Endothelial cell of umbilical vein (primary cell): ENCODE results near the gene DCC. TPM values are rescaled to one million over a fixed set of nuclear protein-coding genes. Genes with fewer than 3 reads are reported as not detected.

Experiments used
- BruUV-seq: library from RNA; stranded (reverse); fragments of 400-500 nt; replicated peaks from 2 replicates; lab custom pipeline; 2021; lab: Mats Ljungman, UMichigan
- CTCF ChIA-PET: fragments of 300-600, 350-600 bp; sonication (Branson Sonifier 250); formaldehyde crosslinking; loops from one replicate; lab custom pipeline; 2021; ENCODE audit warnings: antibody characterized with exemption, inconsistent platforms; lab: Charles Lee
- POLR2A ChIA-PET: fragments of 300-600, 350-600 bp; sonication (Branson Sonifier 250); formaldehyde crosslinking; loops from one replicate; lab custom pipeline; 2021; ENCODE audit warnings: antibody characterized with exemption, inconsistent platforms; lab: Charles Lee
- DNase-seq: peaks from one replicate; pipeline ENCODE4 v3.0.0-alpha.2; 2011; ENCODE audit warnings: low read depth, low spot score
- FAIRE-seq: peaks from 2 replicates; lab custom pipeline; 2011; peaks lifted over from hg19 to GRCh38; lab: Jason Lieb, UNC
- H2AFZ ChIP-seq: 2 replicates; pipeline ENCODE4 v1.6.0; 2012; ENCODE audit warnings: low read depth, low read length, control low read depth, inconsistent platforms
- H3K27ac ChIP-seq: 2 replicates; pipeline ENCODE4 v1.5.1; 2011; ENCODE audit warnings: low read depth, mild to moderate bottlenecking, control low read depth, low read length, moderate library complexity; ENCODE audit not compliant: insufficient read depth
- H3K27me3 ChIP-seq, 2 experiments: 2 replicates each; pipeline versions ENCODE4 v1.6.0 to v1.6.1; 2011; ENCODE audit warnings: low read length in 2 of 2, mixed read lengths in 1 of 2; ENCODE audit not compliant: control insufficient read depth in 2 of 2, insufficient read depth in 2 of 2
- H3K36me3 ChIP-seq, 2 experiments: 2 replicates in 1 of 2; 3 replicates in 1 of 2; pipeline ENCODE4 v1.5.1; 2011; ENCODE audit warnings: low read length in 2 of 2, mild to moderate bottlenecking in 1 of 2, moderate library complexity in 1 of 2; ENCODE audit not compliant: control insufficient read depth in 2 of 2, insufficient read depth in 2 of 2; ENCODE audit errors: extremely low read depth in 1 of 2
- H3K4me1 ChIP-seq: 3 replicates; pipeline ENCODE4 v1.5.1; 2011; ENCODE audit warnings: mild to moderate bottlenecking, low read length; ENCODE audit not compliant: control insufficient read depth, insufficient read depth; ENCODE audit errors: extremely low read depth
- H3K4me2 ChIP-seq: 2 replicates; pipeline ENCODE4 v1.6.1; 2011; ENCODE audit warnings: low read length, control low read depth, mixed read lengths; ENCODE audit not compliant: insufficient read depth
- H3K4me3 ChIP-seq, 3 experiments: fragments of 200-600 bp in 1 of 3; sonication (generic), shearing (Covaris generic) in 1 of 3; replicated peaks in 1 of 3; 2 replicates each; pipeline ENCODE4 v1.5.1; 2011 to 2016; ENCODE audit warnings: control low read depth in 3 of 3, low read length in 3 of 3, mild to moderate bottlenecking in 2 of 3, inconsistent platforms in 1 of 3, low read depth in 1 of 3, moderate library complexity in 1 of 3; ENCODE audit not compliant: insufficient read depth in 1 of 3
- H3K79me2 ChIP-seq: 2 replicates; pipeline ENCODE4 v1.6.0; 2012; ENCODE audit warnings: low read length, inconsistent platforms; ENCODE audit not compliant: control insufficient read depth, insufficient read depth
- H3K9ac ChIP-seq: replicated peaks from 2 replicates; pipeline ENCODE3; 2011; ENCODE audit warnings: low read length, control low read depth; ENCODE audit not compliant: insufficient read depth; ENCODE audit errors: extremely low read depth
- H3K9me1 ChIP-seq: replicated peaks from 3 replicates; pipeline ENCODE4 v1.6.0; 2011; ENCODE audit warnings: mild to moderate bottlenecking, low read length; ENCODE audit not compliant: control insufficient read depth, insufficient read depth; ENCODE audit errors: extremely low read depth
- H3K9me3 ChIP-seq: replicated peaks from 2 replicates; pipeline ENCODE4 v1.5.1; 2012; ENCODE audit warnings: low read length, inconsistent platforms; ENCODE audit not compliant: control insufficient read depth, insufficient read depth
- H4K20me1 ChIP-seq: replicated peaks from 2 replicates; pipeline ENCODE3; 2011; ENCODE audit warnings: mild to moderate bottlenecking, low read length; ENCODE audit not compliant: control insufficient read depth, insufficient read depth; ENCODE audit errors: extremely low read depth
- CTCF ChIP-seq, 2 donors: IDR thresholded peaks; 1 replicate in 1 of 2; 2 replicates in 1 of 2; pipeline ENCODE4 v1.5.1; 2011; ENCODE audit warnings: low read length in 2 of 2, mild to moderate bottlenecking in 2 of 2, moderate library complexity in 2 of 2, control low read depth in 1 of 2, inconsistent platforms in 1 of 2, low read depth in 1 of 2; ENCODE audit not compliant: insufficient read depth in 1 of 2; ENCODE audit errors: extremely low read depth in 1 of 2
- EZH2 ChIP-seq: IDR thresholded peaks from 2 replicates; pipeline ENCODE4 v1.6.1; 2012; ENCODE audit warnings: borderline replicate concordance, low read depth, mild to moderate bottlenecking, moderate library complexity, low read length, inconsistent platforms; ENCODE audit not compliant: severe bottlenecking
- FOS ChIP-seq: IDR thresholded peaks from 2 replicates; pipeline ENCODE4 v1.6.1; 2011; ENCODE audit warnings: mild to moderate bottlenecking, low read length, moderate library complexity, borderline replicate concordance; ENCODE audit not compliant: insufficient read depth
- GATA2 ChIP-seq: IDR thresholded peaks from 2 replicates; pipeline ENCODE4 v1.7.0; 2011; ENCODE audit warnings: low read depth, mild to moderate bottlenecking, moderate library complexity, mixed read lengths, low read length; ENCODE audit not compliant: insufficient read length, insufficient read depth
- JUN ChIP-seq: IDR thresholded peaks from 2 replicates; pipeline ENCODE4 v1.6.1; 2011; ENCODE audit warnings: borderline replicate concordance, low read depth; ENCODE audit not compliant: insufficient read length, insufficient read depth
- MAX ChIP-seq: IDR thresholded peaks from 2 replicates; pipeline ENCODE4 v1.6.1; 2011; ENCODE audit not compliant: insufficient read depth, insufficient read length
- MYC ChIP-seq: IDR thresholded peaks from one replicate; pipeline ENCODE4 v1.6.1; 2011; ENCODE audit warnings: mild to moderate bottlenecking, low read depth, low read length
- POLR2A ChIP-seq: IDR thresholded peaks from 2 replicates; pipeline ENCODE4 v1.6.1; 2012; ENCODE audit warnings: low read depth, mild to moderate bottlenecking, control low read depth, low read length
- POLR2AphosphoS5 ChIP-seq: IDR thresholded peaks from 2 replicates; pipeline ENCODE4 v1.6.1; 2012; ENCODE audit warnings: low read depth, mild to moderate bottlenecking, control low read depth, low read length, moderate library complexity; ENCODE audit not compliant: insufficient read depth
- dilution Hi-C: fragments of 300-500 bp; cut with MboI; formaldehyde crosslinking; loops from one replicate; pipeline ENCODE4 v1.15.0; 2019; ENCODE audit warnings: low sequenced_read_pairs; ENCODE audit not compliant: extremely low pct_ligation_motif_present
- intact Hi-C: fragments of 100-400 bp; cut with micrococcal nuclease; formaldehyde crosslinking; loops from one replicate; pipeline ENCODE4 v1.10.0; 2022
- polyA plus RNA-seq, 4 experiments: library from polyadenylated mRNA; depleted of rRNA in 3 of 4; stranded (reverse) in 3 of 4; unstranded in 1 of 4; fragments of >200 nt; gene quantifications; 2 replicates each; pipeline versions ENCODE4 v1.2.1 to v1.2.3, GENCODE V29; 2011 to 2012; ENCODE audit warnings: missing spikeins in 1 of 4
- total RNA-seq: library from RNA; stranded (reverse); gene quantifications from 2 replicates; pipeline ENCODE4 v1.2.3, GENCODE V29; 2021

The DCC gene
- total and polyA plus RNA-seq, 2 donors (not counting 3 experiments of a cell fraction or from before 2014, with no cell fraction given), result not detected

GRCh38 chr18:52489396-52490306, 149.7 kb downstream of the DCC start:
- H2AFZ ChIP-seq, result no peak overlapping the region
- H3K4me2 ChIP-seq, result no peak overlapping the region
- FAIRE-seq (no peak), DNase-seq (no peak)
- no peak overlapping the region for H3K4me3 ChIP-seq
- no peaks in the 10 kb centered on the region for H3K9me1 ChIP-seq
- no peaks in the 10 kb centered on the region for H3K9me3 ChIP-seq
- ChIA-PET CTCF (no interaction called here), POLR2A (no interaction called here)
- dilution Hi-C loops (no loop called here), intact Hi-C loops (no loop called here)
- no peaks in the 10 kb centered on the region for H4K20me1 ChIP-seq
- no peak for TF ChIP-seq EZH2
- no peak for TF ChIP-seq GATA2
- TF ChIP-seq JUN, result no peak
- TF ChIP-seq FOS, result no peak
- TF ChIP-seq CTCF (IDR thresholded peaks at IDR 0.05; ENCODE audit: extremely low read depth in 1 of 2, insufficient read depth in 1 of 2, low read depth in 1 of 2, low read length in 2 of 2), result no peak
- TF ChIP-seq POLR2A, result no peak
- TF ChIP-seq POLR2AphosphoS5, result no peak
- no peak for TF ChIP-seq MAX
- no peak for TF ChIP-seq MYC
- H3K4me1 ChIP-seq, result no peaks in the 10 kb centered on the region
- H3K27me3 ChIP-seq, result no peaks in the 10 kb centered on the region
- H3K9ac ChIP-seq, result no peak overlapping the region
- no peaks in the 10 kb centered on the region for H3K79me2 ChIP-seq
- H3K36me3 ChIP-seq, result no peaks in the 10 kb centered on the region
- H3K27ac ChIP-seq, result no peak overlapping the region
- BruUV-seq, result no TSS peak
